ENCODE results near the gene ZNF17. TPM values are rescaled to one million over a fixed set of nuclear protein-coding genes. Genes with fewer than 3 reads are reported as not detected.
"Not testable (repeated sequence)": the region's sequence is repeated elsewhere in the genome, so short reads cannot be mapped to it uniquely, and the experiment has no call there.

The ZNF17 gene
- total RNA-seq, 1 experiment from 2014 or later: 7.2 TPM

- intact Hi-C loops (cut with micrococcal nuclease; ENCODE audit: unreplicated experiment): no loop called here
- Mint-ChIP-seq H3K27ac (ENCODE audit: unreplicated experiment) (no peak overlapping the region), H3K9me3 (ENCODE audit: unreplicated experiment) (peaks cover 33% of the 10 kb centered on the region), H3K4me1 (ENCODE audit: low read depth, unreplicated experiment) (no peaks in the 10 kb centered on the region), H3K36me3 (ENCODE audit: insufficient read depth, unreplicated experiment) (peaks cover 17% of the 10 kb centered on the region), H3K27me3 (ENCODE audit: insufficient read depth, unreplicated experiment) (no peaks in the 10 kb centered on the region), H3K4me3 (ENCODE audit: unreplicated experiment) (no peak overlapping the region)
- Histone ChIP-seq H3K27me3 (replicated peaks; ENCODE audit: control insufficient read depth, insufficient read depth, low read length) (no peaks in the 10 kb centered on the region), H3K4me3 (ENCODE audit: low read depth, low read length) (no peak overlapping the region), H3K9me3 (peaks cover 36% of the 10 kb centered on the region), H3K36me3 (ENCODE audit: control insufficient read depth, insufficient read depth, low read length) (no peaks in the 10 kb centered on the region; the same call in 1 of the 2 replicates), H3K4me1 (no peaks in the 10 kb centered on the region)
- TF ChIP-seq, protein P1, sequence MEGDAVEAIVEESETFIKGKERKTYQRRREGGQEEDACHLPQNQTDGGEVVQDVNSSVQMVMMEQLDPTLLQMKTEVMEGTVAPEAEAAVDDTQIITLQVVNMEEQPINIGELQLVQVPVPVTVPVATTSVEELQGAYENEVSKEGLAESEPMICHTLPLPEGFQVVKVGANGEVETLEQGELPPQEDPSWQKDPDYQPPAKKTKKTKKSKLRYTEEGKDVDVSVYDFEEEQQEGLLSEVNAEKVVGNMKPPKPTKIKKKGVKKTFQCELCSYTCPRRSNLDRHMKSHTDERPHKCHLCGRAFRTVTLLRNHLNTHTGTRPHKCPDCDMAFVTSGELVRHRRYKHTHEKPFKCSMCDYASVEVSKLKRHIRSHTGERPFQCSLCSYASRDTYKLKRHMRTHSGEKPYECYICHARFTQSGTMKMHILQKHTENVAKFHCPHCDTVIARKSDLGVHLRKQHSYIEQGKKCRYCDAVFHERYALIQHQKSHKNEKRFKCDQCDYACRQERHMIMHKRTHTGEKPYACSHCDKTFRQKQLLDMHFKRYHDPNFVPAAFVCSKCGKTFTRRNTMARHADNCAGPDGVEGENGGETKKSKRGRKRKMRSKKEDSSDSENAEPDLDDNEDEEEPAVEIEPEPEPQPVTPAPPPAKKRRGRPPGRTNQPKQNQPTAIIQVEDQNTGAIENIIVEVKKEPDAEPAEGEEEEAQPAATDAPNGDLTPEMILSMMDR (IDR thresholded peaks at IDR 0.05; ENCODE audit: insufficient read depth in 1 of 2, low read depth in 1 of 2, low read length in 1 of 2, severe bottlenecking in 1 of 2, unreplicated experiment in 1 of 2): no peak
- DNase-seq: no peak
- CTCF ChIA-PET: no interaction called here
- POLR2A ChIA-PET: no interaction called here
- BruUV-seq (replicated peaks): no TSS peak
Observed at GRCh38 chr19:57374179-57374578, 36.8 kb upstream of the ZNF17 start.

- H3K4me3 ChIP-seq (ENCODE audit: low read depth, low read length); POLR2A ChIA-PET; H3K27me3 Mint-ChIP-seq (ENCODE audit: insufficient read depth, unreplicated experiment); DNase-seq; H3K36me3 ChIP-seq (ENCODE audit: control insufficient read depth, insufficient read depth, low read length); CTCF ChIA-PET; H3K27ac Mint-ChIP-seq (ENCODE audit: unreplicated experiment); H3K4me1 Mint-ChIP-seq (ENCODE audit: low read depth, unreplicated experiment); H3K27me3 ChIP-seq (replicated peaks; ENCODE audit: control insufficient read depth, insufficient read depth, low read length); H3K4me3 Mint-ChIP-seq (ENCODE audit: unreplicated experiment); intact Hi-C loops (cut with micrococcal nuclease; ENCODE audit: unreplicated experiment); H3K4me1 ChIP-seq; BruUV-seq (replicated peaks): not testable (repeated sequence)
- Mint-ChIP-seq H3K36me3 (ENCODE audit: insufficient read depth, unreplicated experiment) (peaks cover 17% of the 10 kb centered on the region), H3K9me3 (ENCODE audit: unreplicated experiment) (peaks cover 37% of the 10 kb centered on the region)
- H3K9me3 ChIP-seq: peaks cover 41% of the 10 kb centered on the region
Observed at GRCh38 chr19:57374647-57375046, 36.3 kb upstream of the ZNF17 start.

GRCh38 chr19:57376151-57376550 lies 34.8 kb upstream of the ZNF17 start:
- BruUV-seq (replicated peaks): no TSS peak
- H3K27ac Mint-ChIP-seq (ENCODE audit: unreplicated experiment): no peak overlapping the region

More at GRCh38 chr19:57376151-57376550, 34.8 kb upstream of the ZNF17 start:
- H3K36me3 ChIP-seq (ENCODE audit: control insufficient read depth, insufficient read depth, low read length): no peaks in the 10 kb centered on the region; the same call in 1 of the 2 replicates
- no peak overlapping the region for H3K4me3 ChIP-seq (ENCODE audit: low read depth, low read length)
- Mint-ChIP-seq H3K36me3 (ENCODE audit: insufficient read depth, unreplicated experiment) (peaks cover 17% of the 10 kb centered on the region), H3K9me3 (ENCODE audit: unreplicated experiment) (peaks cover 50% of the 10 kb centered on the region), H3K4me3 (ENCODE audit: unreplicated experiment) (no peak overlapping the region), H3K4me1 (ENCODE audit: low read depth, unreplicated experiment) (no peaks in the 10 kb centered on the region), H3K27me3 (ENCODE audit: insufficient read depth, unreplicated experiment) (no peaks in the 10 kb centered on the region)
- H3K4me1 ChIP-seq: no peaks in the 10 kb centered on the region
- intact Hi-C loops (cut with micrococcal nuclease; ENCODE audit: unreplicated experiment): no loop called here
- CTCF ChIA-PET: no interaction called here
- H3K27me3 ChIP-seq (replicated peaks; ENCODE audit: control insufficient read depth, insufficient read depth, low read length): no peaks in the 10 kb centered on the region
- peaks cover 44% of the 10 kb centered on the region for H3K9me3 ChIP-seq
- no peak for DNase-seq
- POLR2A ChIA-PET: no interaction called here
- TF ChIP-seq, protein P1 (IDR thresholded peaks at IDR 0.05; ENCODE audit: insufficient read depth in 1 of 2, low read depth in 1 of 2, low read length in 1 of 2, severe bottlenecking in 1 of 2, unreplicated experiment in 1 of 2): no peak

All from Caco-2 (cell line).